Activated CD8-positive, alpha-beta memory T cell treated with anti-CD3 and anti-CD28 coated beads, Interleukin-2, amount 50 U/mL, for 1 hour (primary cell): ENCODE data around the gene CDH5.
"Not testable (repeated sequence)": the region's sequence is repeated elsewhere in the genome, so short reads cannot be mapped to it uniquely, and the experiment has no call there.

Experiments
- DNase-seq: peaks from one replicate; pipeline ENCODE4 v3.0.0-alpha.2; 2020; ENCODE audit errors: extremely low read depth

Gene CDH5

GRCh38 chr16:66437391-66437945, 71.0 kb downstream of the CDH5 start:
- no peak for DNase-seq

GRCh38 chr16:66438536-66438935, 72.0 kb downstream of the CDH5 start:
- DNase-seq: no peak

GRCh38 chr16:66439051-66439730, 72.7 kb downstream of the CDH5 start:
- no peak for DNase-seq

GRCh38 chr16:66440271-66440802, 73.8 kb downstream of the CDH5 start:
- DNase-seq: no peak

GRCh38 chr16:66440970-66441369, 74.5 kb downstream of the CDH5 start:
- no peak for DNase-seq

GRCh38 chr16:66441586-66442375, 75.3 kb downstream of the CDH5 start:
- no peak for DNase-seq

- DNase-seq: no peak
Observed at GRCh38 chr16:66442502-66443268, 76.2 kb downstream of the CDH5 start.

- DNase-seq: no peak
Observed at GRCh38 chr16:66443269-66443652, 76.8 kb downstream of the CDH5 start.

GRCh38 chr16:66444049-66444481, 77.6 kb downstream of the CDH5 start:
- no peak for DNase-seq

- DNase-seq: no peak
Observed at GRCh38 chr16:66446737-66447136, 80.2 kb downstream of the CDH5 start.

- DNase-seq: no peak
Observed at GRCh38 chr16:66447491-66447890, 81.0 kb downstream of the CDH5 start.

- DNase-seq: no peak
Observed at GRCh38 chr16:66451548-66451947, 85.1 kb downstream of the CDH5 start.

GRCh38 chr16:66453230-66453629, 86.7 kb downstream of the CDH5 start:
- not testable (repeated sequence) for DNase-seq
